GM23248 (cell line): ENCODE data around the gene INTS7. TPM values are rescaled to one million over a fixed set of nuclear protein-coding genes. Genes with fewer than 3 reads are reported as not detected.

Source experiments
- DNase-seq: peaks from one replicate; pipeline ENCODE4 v3.0.0-alpha.2; 2015
- H2AFZ ChIP-seq: fragments of 200-600 bp; sonication (generic); 2 replicates; pipeline ENCODE4 v1.6.1; 2016; ENCODE audit warnings: antibody characterized with exemption
- H3F3A ChIP-seq: fragments of 200-600 bp; sonication (generic); 2 replicates; pipeline ENCODE4 v1.6.1; 2016; ENCODE audit warnings: mild to moderate bottlenecking, antibody characterized with exemption, mixed run types; ENCODE audit not compliant: insufficient read depth
- H3K27ac ChIP-seq: fragments of 200-600 bp; sonication (generic); 2 replicates; pipeline ENCODE4 v1.5.1; 2016; ENCODE audit warnings: mild to moderate bottlenecking
- H3K27me3 ChIP-seq: fragments of 200-600 bp; sonication (generic); replicated peaks from 2 replicates; pipeline ENCODE4 v1.6.1; 2016; ENCODE audit warnings: mild to moderate bottlenecking; ENCODE audit not compliant: insufficient read depth
- H3K36me3 ChIP-seq: fragments of 200-600 bp; sonication (generic); 2 replicates; pipeline ENCODE4 v1.6.1; 2016; ENCODE audit warnings: low read depth, mild to moderate bottlenecking
- H3K4me1 ChIP-seq: fragments of 200-600 bp; sonication (generic); 2 replicates; pipeline ENCODE4 v1.6.1; 2016; ENCODE audit warnings: mild to moderate bottlenecking; ENCODE audit not compliant: insufficient read depth
- H3K4me2 ChIP-seq: fragments of 200-600 bp; sonication (generic); one replicate; pipeline ENCODE4 v1.6.1; 2016; ENCODE audit warnings: mild to moderate bottlenecking; ENCODE audit not compliant: unreplicated experiment
- H3K4me3 ChIP-seq: fragments of 200-600 bp; sonication (generic); 2 replicates; pipeline ENCODE4 v1.5.1; 2016; ENCODE audit warnings: mild to moderate bottlenecking
- H3K79me2 ChIP-seq: fragments of 200-600 bp; sonication (generic); 2 replicates; pipeline ENCODE4 v1.6.1; 2016; ENCODE audit warnings: mild to moderate bottlenecking; ENCODE audit not compliant: insufficient read depth
- H3K9ac ChIP-seq: fragments of 200-600 bp; sonication (generic); 2 replicates; pipeline ENCODE4 v1.6.1; 2016; ENCODE audit warnings: mild to moderate bottlenecking
- H3K9me2 ChIP-seq: fragments of 200-600 bp; sonication (generic); 2 replicates; pipeline ENCODE4 v1.6.1; 2016; ENCODE audit warnings: mixed run types, mild to moderate bottlenecking, moderate library complexity; ENCODE audit not compliant: insufficient read depth
- H3K9me3 ChIP-seq: fragments of 200-600 bp; sonication (generic); one replicate; pipeline ENCODE4 v1.6.1; 2017; ENCODE audit warnings: low read depth
- H4K20me1 ChIP-seq: fragments of 200-600 bp; sonication (generic); 2 replicates; pipeline ENCODE4 v1.6.0; 2016; ENCODE audit not compliant: insufficient read depth
- EZH2 ChIP-seq: fragments of 200-600 bp; sonication (generic); IDR thresholded peaks from 2 replicates; pipeline ENCODE4 v1.6.1; 2018; ENCODE audit warnings: antibody characterized with exemption, mild to moderate bottlenecking; ENCODE audit not compliant: insufficient read depth, poor library complexity, severe bottlenecking
- EZH2phosphoT487 ChIP-seq: fragments of 200-600 bp; sonication (generic); IDR thresholded peaks from 2 replicates; pipeline ENCODE4 v1.6.1; 2018; ENCODE audit warnings: antibody characterized with exemption, moderate library complexity, mild to moderate bottlenecking, low read depth; ENCODE audit not compliant: insufficient read depth
- WGBS, 2 experiments: methylation state at CpG; one replicate each; pipeline ENCODE4 v1.1.6; 2015 to 2017; ENCODE audit warnings: low lambda C conversion rate in 2 of 2, low coverage in 1 of 2; ENCODE audit errors: missing lambda C conversion rate in 2 of 2; 5-methylcytosine and 5-hydroxymethylcytosine counted together
- in situ Hi-C: fragments of 300-500 bp; cut with MboI; formaldehyde crosslinking; loops from 2 replicates; pipeline ENCODE4 v1.15.0; 2020
- polyA plus RNA-seq: library from polyadenylated mRNA; unstranded; fragments of >200 nt; fragmentation: Nextera tagmentation; extraction: Ambion mirVana; gene quantifications from 2 replicates; pipeline ENCODE4 v1.2.1, GENCODE V29; 2016
- total RNA-seq: library from RNA; depleted of rRNA; stranded (reverse); fragments of >200 nt; shearing (Covaris generic); gene quantifications from 2 replicates; pipeline ENCODE4 v1.2.3, GENCODE V29; 2014; rRNA removed

The INTS7 gene, protein sequence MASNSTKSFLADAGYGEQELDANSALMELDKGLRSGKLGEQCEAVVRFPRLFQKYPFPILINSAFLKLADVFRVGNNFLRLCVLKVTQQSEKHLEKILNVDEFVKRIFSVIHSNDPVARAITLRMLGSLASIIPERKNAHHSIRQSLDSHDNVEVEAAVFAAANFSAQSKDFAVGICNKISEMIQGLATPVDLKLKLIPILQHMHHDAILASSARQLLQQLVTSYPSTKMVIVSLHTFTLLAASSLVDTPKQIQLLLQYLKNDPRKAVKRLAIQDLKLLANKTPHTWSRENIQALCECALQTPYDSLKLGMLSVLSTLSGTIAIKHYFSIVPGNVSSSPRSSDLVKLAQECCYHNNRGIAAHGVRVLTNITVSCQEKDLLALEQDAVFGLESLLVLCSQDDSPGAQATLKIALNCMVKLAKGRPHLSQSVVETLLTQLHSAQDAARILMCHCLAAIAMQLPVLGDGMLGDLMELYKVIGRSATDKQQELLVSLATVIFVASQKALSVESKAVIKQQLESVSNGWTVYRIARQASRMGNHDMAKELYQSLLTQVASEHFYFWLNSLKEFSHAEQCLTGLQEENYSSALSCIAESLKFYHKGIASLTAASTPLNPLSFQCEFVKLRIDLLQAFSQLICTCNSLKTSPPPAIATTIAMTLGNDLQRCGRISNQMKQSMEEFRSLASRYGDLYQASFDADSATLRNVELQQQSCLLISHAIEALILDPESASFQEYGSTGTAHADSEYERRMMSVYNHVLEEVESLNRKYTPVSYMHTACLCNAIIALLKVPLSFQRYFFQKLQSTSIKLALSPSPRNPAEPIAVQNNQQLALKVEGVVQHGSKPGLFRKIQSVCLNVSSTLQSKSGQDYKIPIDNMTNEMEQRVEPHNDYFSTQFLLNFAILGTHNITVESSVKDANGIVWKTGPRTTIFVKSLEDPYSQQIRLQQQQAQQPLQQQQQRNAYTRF
- 9.6 and 12.1 TPM in 2 replicates for total RNA-seq
- 9.8 and 11.8 TPM in 2 replicates for polyA plus RNA-seq

DNA sequence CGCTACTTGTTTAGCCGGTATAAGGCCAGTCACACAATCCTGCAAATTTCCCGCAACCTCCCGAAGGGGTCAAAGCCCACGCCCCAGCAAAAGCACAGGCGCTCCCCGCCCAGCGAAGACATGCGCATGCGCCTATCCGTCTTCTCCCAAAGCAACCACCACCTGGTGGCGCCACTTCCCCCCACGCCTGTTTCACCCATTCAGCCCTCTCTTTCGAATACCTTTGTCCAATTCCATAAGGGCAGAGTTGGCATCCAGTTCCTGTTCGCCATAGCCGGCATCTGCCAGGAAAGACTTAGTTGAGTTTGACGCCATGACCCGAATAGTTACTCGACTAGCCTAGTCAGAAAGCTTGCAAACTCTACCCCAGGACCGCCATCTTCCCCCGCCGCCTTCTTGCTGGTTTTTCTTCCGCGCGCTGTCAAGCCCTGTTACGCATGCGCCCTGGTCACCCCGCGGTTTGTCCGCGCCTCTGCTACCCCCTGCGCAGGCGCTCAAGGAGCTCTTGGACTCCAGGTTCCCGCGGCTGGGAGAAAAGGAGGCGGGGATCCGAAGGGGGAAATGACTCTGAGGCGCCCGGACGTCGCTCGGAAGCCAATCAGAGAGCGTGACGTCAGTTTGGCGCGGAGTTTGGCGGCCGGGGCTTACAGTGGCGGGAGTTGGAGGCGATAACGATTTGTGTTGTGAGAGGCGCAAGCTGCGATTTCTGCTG is at the start of gene INTS7, which contains the start of gene DTL:
Gene INTS7, minus strand, starts transcription at position 435 of the 712 bp plus-strand sequence. Its CDS starts 120 bp downstream, at position 315.
Gene DTL, plus strand, starts transcription at position 626 of the 712 bp plus-strand sequence. CDS start 143 bp downstream, outside the sequence.
- peak within 1 kb of the TSS; percentile 96 for H3K4me2 ChIP-seq
- H2AFZ ChIP-seq = peak within 1 kb of the TSS; percentile 92
- H3K9me3 ChIP-seq = no peaks in the 10 kb centered on the region
- TF ChIP-seq EZH2phosphoT487 = no peak
- TF ChIP-seq EZH2 = no peak
- peaks cover 27% of the 10 kb centered on the region for H3F3A ChIP-seq
- WGBS, 2 experiments = 1% methylated on average over 51 to 53 of the region's 53 CpGs
- in situ Hi-C loops = no loop called here
- peak within 1 kb of the TSS; percentile 70 for H3K27ac ChIP-seq
- no peaks in the 10 kb centered on the region for H3K27me3 ChIP-seq
- no peaks in the 10 kb centered on the region for H3K9me2 ChIP-seq
- peak within 1 kb of the TSS; percentile 86 for H3K9ac ChIP-seq
- peaks cover 43% of the 10 kb centered on the region for H3K4me1 ChIP-seq
- peaks cover 73% of the 10 kb centered on the region for H3K79me2 ChIP-seq
- DNase-seq = peak; percentile 100
- no peaks in the 10 kb centered on the region for H3K36me3 ChIP-seq
- no peaks in the 10 kb centered on the region for H4K20me1 ChIP-seq
- H3K4me3 ChIP-seq = peak within 1 kb of the TSS; percentile 96

DNA sequence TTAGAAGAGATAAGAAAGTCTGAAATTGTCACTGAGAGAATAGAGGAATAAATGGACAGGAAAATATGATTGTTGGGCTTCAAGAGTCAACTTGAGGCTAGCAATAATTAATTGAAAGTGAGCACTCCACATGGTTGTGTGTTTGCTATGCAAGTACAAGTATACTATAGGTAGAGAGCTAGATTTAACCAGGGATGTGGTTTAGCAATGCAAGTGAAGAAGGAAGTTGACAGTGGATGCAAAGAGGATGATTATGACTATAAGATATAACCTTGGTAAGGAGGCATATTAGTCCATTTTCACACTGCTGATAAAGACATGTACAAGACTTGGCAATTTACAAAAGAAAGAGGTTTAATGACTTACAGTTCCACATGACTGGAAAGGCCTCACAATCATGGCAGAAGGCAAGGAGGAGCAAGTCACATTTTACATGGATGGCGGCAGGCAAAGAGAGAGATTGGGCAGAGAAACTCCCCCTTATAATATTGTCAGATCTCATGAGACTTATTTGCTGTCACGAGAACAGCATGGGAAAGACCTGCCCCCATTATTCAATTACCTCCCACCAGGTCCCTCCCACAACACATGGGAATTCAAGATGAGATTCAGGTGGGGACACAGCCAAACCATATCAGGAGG is 47.5 kb upstream of the INTS7 start:
- H4K20me1 ChIP-seq = no peaks in the 10 kb centered on the region

DNA sequence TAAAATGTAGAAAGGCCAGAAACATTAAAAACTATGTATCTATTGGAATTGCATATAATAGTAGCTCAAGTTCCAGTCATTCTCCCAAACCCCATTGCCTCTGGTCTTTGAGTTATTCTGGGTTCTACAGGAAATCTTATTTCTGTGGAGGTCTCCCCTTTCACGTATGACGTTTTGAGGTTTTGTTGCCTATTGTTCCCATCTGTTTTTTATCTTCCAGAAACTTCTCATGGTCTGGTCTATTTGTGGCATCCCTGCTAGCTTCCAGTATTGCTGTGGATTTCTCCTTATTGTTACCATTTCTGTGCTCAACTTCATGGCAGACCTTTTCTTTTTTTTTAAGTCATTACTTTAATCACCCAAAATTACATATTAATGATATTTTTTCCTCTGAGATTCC is 43.5 kb upstream of the INTS7 start:
- H3K4me2 ChIP-seq = no peak overlapping the region
- H3K79me2 ChIP-seq = no peaks in the 10 kb centered on the region
- DNase-seq = no peak
- H3K27me3 ChIP-seq = no peaks in the 10 kb centered on the region
- H3K4me1 ChIP-seq = no peaks in the 10 kb centered on the region
- H3K9ac ChIP-seq = no peak overlapping the region
- H2AFZ ChIP-seq = no peak overlapping the region
- no peak overlapping the region for H3K4me3 ChIP-seq
- no peaks in the 10 kb centered on the region for H3K36me3 ChIP-seq
- in situ Hi-C loops = loop anchor here (25.0 kb wide), 1 partner anchor 908 kb away; no protein-coding TSS in a partner anchor
- H3F3A ChIP-seq = no peaks in the 10 kb centered on the region
- H3K9me3 ChIP-seq = no peaks in the 10 kb centered on the region
- TF ChIP-seq EZH2 (no peak), EZH2phosphoT487 (no peak)
- H3K9me2 ChIP-seq = no peaks in the 10 kb centered on the region
- H3K27ac ChIP-seq = no peak overlapping the region
- WGBS, 2 experiments = 40 to 43% methylated on average over 2 of the region's 2 CpGs
- H4K20me1 ChIP-seq = no peaks in the 10 kb centered on the region

More for the DNA sequence above, 47.5 kb upstream of the INTS7 start:
- Histone ChIP-seq H3K36me3 (no peaks in the 10 kb centered on the region), H3K4me2 (no peak overlapping the region), H3K27ac (no peak overlapping the region), H3K9me3 (no peaks in the 10 kb centered on the region), H3K79me2 (no peaks in the 10 kb centered on the region), H3K9me2 (no peaks in the 10 kb centered on the region), H3F3A (peaks cover under 1% of the 10 kb centered on the region; the same call in 1 of the 2 replicates), H3K9ac (no peak overlapping the region), H3K4me3 (no peak overlapping the region), H3K27me3 (no peaks in the 10 kb centered on the region), H3K4me1 (peaks cover under 1% of the 10 kb centered on the region), H2AFZ (no peak overlapping the region)
- no peak for DNase-seq
- TF ChIP-seq EZH2phosphoT487 (no peak), EZH2 (no peak)
- in situ Hi-C loops = loop anchor here (25.0 kb wide), 1 partner anchor 904 kb away; no protein-coding TSS in a partner anchor
- 96 to 100% methylated on average over 2 of the region's 2 CpGs for WGBS, 2 experiments
